ENCODE measurements around the gene MAP7. TPM values are rescaled to one million over a fixed set of nuclear protein-coding genes. Genes with fewer than 3 reads are reported as not detected.

MAP7 gene
- total and polyA plus RNA-seq, 9 of the 15 experiments (the other 6 are each of a cell fraction or from before 2014, with no cell fraction given), result 0.76 to 7.7 (median 3.9) TPM

- no peak for TF ChIP-seq NR2C2 (CRISPR knock-in tag; IDR thresholded peaks at IDR 0.05)
- peak; percentile 52 for TF ChIP-seq NR2C2 (tag; IDR thresholded peaks at IDR 0.05)
- 0 out of 2 replicates have a peak, but pooled peaks have one; percentile 38 for TF ChIP-seq ELF1 (tag; IDR thresholded peaks at IDR 0.05)
- TF ChIP-seq, protein P1, sequence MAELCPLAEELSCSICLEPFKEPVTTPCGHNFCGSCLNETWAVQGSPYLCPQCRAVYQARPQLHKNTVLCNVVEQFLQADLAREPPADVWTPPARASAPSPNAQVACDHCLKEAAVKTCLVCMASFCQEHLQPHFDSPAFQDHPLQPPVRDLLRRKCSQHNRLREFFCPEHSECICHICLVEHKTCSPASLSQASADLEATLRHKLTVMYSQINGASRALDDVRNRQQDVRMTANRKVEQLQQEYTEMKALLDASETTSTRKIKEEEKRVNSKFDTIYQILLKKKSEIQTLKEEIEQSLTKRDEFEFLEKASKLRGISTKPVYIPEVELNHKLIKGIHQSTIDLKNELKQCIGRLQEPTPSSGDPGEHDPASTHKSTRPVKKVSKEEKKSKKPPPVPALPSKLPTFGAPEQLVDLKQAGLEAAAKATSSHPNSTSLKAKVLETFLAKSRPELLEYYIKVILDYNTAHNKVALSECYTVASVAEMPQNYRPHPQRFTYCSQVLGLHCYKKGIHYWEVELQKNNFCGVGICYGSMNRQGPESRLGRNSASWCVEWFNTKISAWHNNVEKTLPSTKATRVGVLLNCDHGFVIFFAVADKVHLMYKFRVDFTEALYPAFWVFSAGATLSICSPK (IDR thresholded peaks at IDR 0.05; ENCODE audit: borderline replicate concordance), result no peak
- 0 out of 2 replicates have a peak, but pooled peaks have one; percentile 15 for TF ChIP-seq MEF2D (tag; conservative IDR thresholded peaks at IDR 0.05; ENCODE audit: low read depth)
- TF ChIP-seq MEIS2 (IDR thresholded peaks at IDR 0.05; ENCODE audit: partially characterized antibody), result peak; percentile 44
- no peak for TF ChIP-seq SMARCB1 (IDR thresholded peaks at IDR 0.05; ENCODE audit: insufficient read length, low read depth)
- peak; percentile 49; the same call in 1 of the 2 replicates for TF ChIP-seq ETV1 (tag; conservative IDR thresholded peaks at IDR 0.05; ENCODE audit: low read depth)
- no peak for TF ChIP-seq FOXM1 (IDR thresholded peaks at IDR 0.05; ENCODE audit: low read depth)
- TF ChIP-seq FOXM1 (CRISPR knock-in tag; IDR thresholded peaks at IDR 0.05; ENCODE audit: low read depth), result no peak
- no peak for TF ChIP-seq RCOR1 (IDR thresholded peaks at IDR 0.05; ENCODE audit: borderline replicate concordance in 1 of 2, low read depth in 2 of 2, low read length in 2 of 2)
Measured at GRCh38 chr6:136563386-136564152, 13.3 kb upstream of the MAP7 start (continued).
